A549 (cell line): ENCODE data around the gene ARID1B.

Experiments
- BHLHE40 ChIP-seq: IDR thresholded peaks from 2 replicates; pipeline ENCODE4 v1.6.1; 2012; ENCODE audit warnings: low read depth, low read length, inconsistent platforms
- CBX2 ChIP-seq: fragments of 200-600 bp; sonication (generic); IDR thresholded peaks from 2 replicates; pipeline ENCODE4 v1.6.1; 2016; ENCODE audit warnings: low read depth, mild to moderate bottlenecking, borderline replicate concordance
- CHD2 ChIP-seq: fragments of 150-350 bp; IDR thresholded peaks from 2 replicates; pipeline ENCODE4 v1.6.1; 2014; ENCODE audit warnings: low read length; ENCODE audit not compliant: partially characterized antibody
- CTCF ChIP-seq: fragments of >200 bp; sonication (Bioruptor Twin); formaldehyde crosslinking; IDR thresholded peaks from 3 replicates; pipeline ENCODE4 v1.5.1; 2016
- ELK1 ChIP-seq: fragments of 150-350 bp; IDR thresholded peaks from 2 replicates; pipeline ENCODE4 v1.6.1; 2014; ENCODE audit warnings: low read depth, mild to moderate bottlenecking, low read length
- EP300 ChIP-seq, 2 experiments: fragments of >200 bp; sonication (Bioruptor Twin); formaldehyde crosslinking; IDR thresholded peaks; 2 replicates in 1 of 2; 3 replicates in 1 of 2; pipeline ENCODE4 v1.6.1; 2016 to 2017
- ESRRA ChIP-seq: fragments of 150-350 bp; IDR thresholded peaks from 2 replicates; pipeline ENCODE4 v1.6.1; 2014; ENCODE audit warnings: mild to moderate bottlenecking, low read length, borderline replicate concordance
- FOSL2 ChIP-seq, 2 experiments: fragments of 450-650 bp in 1 of 2; fragments of >200 bp in 1 of 2; sonication (Bioruptor Twin) in 1 of 2; formaldehyde crosslinking; IDR thresholded peaks; 2 replicates each; pipeline versions ENCODE4 v1.5.0 to v1.6.1; 2016 to 2020; ENCODE audit warnings: mild to moderate bottlenecking in 1 of 2, moderate library complexity in 1 of 2
- JUN ChIP-seq, 2 experiments: fragments of >200 bp; sonication (Bioruptor Twin); formaldehyde crosslinking; IDR thresholded peaks; 2 replicates in 1 of 2; 3 replicates in 1 of 2; pipeline ENCODE4 v1.6.1; 2016 to 2017
- NR3C1 ChIP-seq: fragments of >200 bp; sonication (Bioruptor Twin); formaldehyde crosslinking; IDR thresholded peaks from 3 replicates; pipeline ENCODE4 v1.6.1; 2017
- PBX3 ChIP-seq: IDR thresholded peaks from 2 replicates; pipeline ENCODE4 v1.6.1; 2012
- POLR2A ChIP-seq: IDR thresholded peaks from 2 replicates; pipeline ENCODE4 v1.6.1; 2012; ENCODE audit warnings: mild to moderate bottlenecking, low read length
- REST ChIP-seq: fragments of 200-600 bp; sonication (generic); IDR thresholded peaks from 2 replicates; pipeline ENCODE4 v1.6.1; 2016; ENCODE audit warnings: antibody characterized with exemption, mild to moderate bottlenecking, moderate library complexity
- ZC3H11A ChIP-seq: fragments of 450-650 bp; IDR thresholded peaks from 2 replicates; pipeline ENCODE4 v1.6.1; 2014; ENCODE audit warnings: antibody characterized with exemption, mild to moderate bottlenecking

GRCh38 chr6:156794546-156795354 lies 17.6 kb downstream of the ARID1B start:
- TF ChIP-seq ZC3H11A (no peak), POLR2A (no peak), CTCF (no peak), BHLHE40 (no peak), ESRRA (no peak), NR3C1 (no peak), JUN (IDR thresholded peaks at IDR 0.05) (no peak), CBX2 (no peak), EP300 (IDR thresholded peaks at IDR 0.05) (no peak), PBX3 (no peak), FOSL2 (IDR thresholded peaks at IDR 0.05) (no peak), FOSL2 (CRISPR knock-in tag; IDR thresholded peaks at IDR 0.05) (no peak), ELK1 (no peak), CHD2 (no peak), REST (no peak)
